ENCODE data around the gene USP30.

Gene USP30

GRCh38 chr12:109130297-109131153, 78.1 kb downstream of the USP30 start:
- DNase-seq: no peak

DNA sequence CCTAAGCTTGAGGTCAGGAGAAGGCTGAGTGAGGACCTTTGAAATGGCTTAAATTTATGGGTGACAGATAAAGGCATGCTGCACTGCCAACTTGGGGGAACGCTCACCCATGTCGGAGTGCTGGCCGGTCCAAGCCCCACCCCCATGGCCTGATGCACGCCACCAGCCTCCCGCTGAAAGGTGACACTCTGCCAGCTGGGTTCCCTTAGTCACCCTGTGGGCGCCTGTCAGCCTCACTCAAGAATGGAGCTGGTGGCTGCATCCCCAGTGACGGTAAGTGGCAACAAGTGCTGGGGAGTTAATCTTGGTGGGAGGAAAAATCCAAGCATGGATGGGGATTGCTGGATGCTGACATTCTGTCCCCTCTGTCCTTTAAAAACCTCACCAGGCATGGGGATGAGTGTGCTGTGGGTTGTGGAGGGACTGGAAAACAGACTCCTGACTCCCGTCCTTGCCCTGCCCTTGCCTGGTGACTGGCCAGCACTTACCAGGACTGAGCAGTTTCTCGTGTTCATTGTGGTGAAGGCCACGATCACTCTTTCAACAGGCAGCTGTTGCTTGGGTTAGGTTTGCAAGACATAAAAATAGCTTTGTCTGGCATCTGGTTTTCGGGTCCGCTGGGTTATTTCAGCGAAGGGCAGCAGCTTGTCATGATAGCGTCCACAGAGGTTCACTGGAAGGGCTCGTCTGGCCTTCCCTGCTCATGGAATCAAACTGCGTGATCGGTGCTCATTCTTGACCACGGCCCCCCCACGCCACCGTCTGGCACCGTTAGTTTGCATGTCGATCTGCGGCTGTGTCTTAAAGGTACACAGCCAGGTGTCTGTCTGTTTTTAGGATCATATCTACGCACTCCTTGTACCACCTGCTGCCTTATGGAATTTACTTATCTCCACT, 79.0 kb downstream of the USP30 start:
- DNase-seq: no peak

GRCh38 chr12:109134186-109134917, 82.0 kb downstream of the USP30 start:
- DNase-seq: no peak

- DNase-seq: no peak
Measured at GRCh38 chr12:109137055-109137454, 84.7 kb downstream of the USP30 start.

Data from activated effector memory CD4-positive, alpha-beta T cell treated with Interleukin-2 at 50 U/mL for 16 hours (primary cell).